ENCODE measurements around the gene MSL1. TPM values are rescaled to one million over a fixed set of nuclear protein-coding genes. Genes with fewer than 3 reads are reported as not detected.

Gene MSL1
- total RNA-seq, 2 experiments from 2014 or later: 62.7 to 66.7 TPM

DNA sequence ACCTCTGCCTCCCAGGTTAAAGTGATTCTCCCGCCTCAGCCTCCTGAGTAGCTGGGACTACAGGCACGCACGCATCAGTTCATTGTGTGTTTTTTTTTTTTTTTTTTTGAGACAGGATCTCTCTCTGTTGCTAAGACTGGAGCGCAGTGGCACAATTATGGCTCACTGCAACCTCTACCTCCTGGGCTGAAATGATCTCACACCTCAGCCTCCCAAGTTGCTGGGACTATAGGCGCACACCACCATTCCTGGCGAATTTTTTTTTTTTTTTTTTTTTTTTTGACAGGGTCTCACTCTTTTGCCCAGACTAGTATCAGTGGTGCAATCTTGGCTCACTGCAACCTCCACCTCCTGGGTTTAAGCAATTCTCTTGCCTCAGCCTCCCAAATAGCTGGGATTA is 37.7 kb downstream of the MSL1 start:
- H3K4me3 Mint-ChIP-seq: no peak overlapping the region
- no peaks in the 10 kb centered on the region for H3K27me3 Mint-ChIP-seq
- DNase-seq: no peak
- peaks cover 7% of the 10 kb centered on the region for H3K4me1 Mint-ChIP-seq
- H3K27ac Mint-ChIP-seq: peak overlapping the region; percentile 29
- no peaks in the 10 kb centered on the region for H3K9me3 Mint-ChIP-seq
- H3K36me3 Mint-ChIP-seq: peaks cover 21% of the 10 kb centered on the region

GRCh38 chr17:40167685-40168261 is 46.0 kb downstream of the MSL1 start:
- Mint-ChIP-seq H3K4me1 (no peaks in the 10 kb centered on the region), H3K27me3 (no peaks in the 10 kb centered on the region), H3K27ac (peak overlapping the region; percentile 30), H3K4me3 (no peak overlapping the region), H3K36me3 (peaks cover 15% of the 10 kb centered on the region), H3K9me3 (no peaks in the 10 kb centered on the region)
- no peak for DNase-seq

- Mint-ChIP-seq H3K4me3 (no peak overlapping the region), H3K27me3 (no peaks in the 10 kb centered on the region), H3K9me3 (no peaks in the 10 kb centered on the region), H3K4me1 (no peaks in the 10 kb centered on the region), H3K27ac (peak overlapping the region; percentile 43), H3K36me3 (peaks cover 15% of the 10 kb centered on the region)
- DNase-seq: no peak
These were observed 46.6 kb downstream of the MSL1 start for GRCh38 chr17:40168262-40168832.

- peaks cover 14% of the 10 kb centered on the region for H3K36me3 Mint-ChIP-seq
- no peak overlapping the region for H3K27ac Mint-ChIP-seq
These were observed 48.6 kb downstream of the MSL1 start for GRCh38 chr17:40170325-40170724.

DNA sequence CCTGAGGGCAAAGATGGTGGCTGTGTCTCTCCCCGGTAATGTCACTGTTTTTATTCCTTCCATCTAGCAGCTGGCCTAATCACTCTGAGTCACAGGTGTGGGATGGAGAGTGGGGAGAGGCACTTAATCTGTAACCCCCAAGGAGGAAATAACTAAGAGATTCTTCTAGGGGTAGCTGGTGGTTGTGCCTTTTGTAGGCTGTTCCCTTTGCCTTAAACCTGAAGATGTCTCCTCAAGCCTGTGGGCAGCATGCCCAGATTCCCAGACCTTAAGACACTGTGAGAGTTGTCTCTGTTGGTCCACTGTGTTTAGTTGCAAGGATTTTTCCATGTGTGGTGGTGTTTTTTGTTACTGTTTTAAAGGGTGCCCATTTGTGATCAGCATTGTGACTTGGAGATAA is 50.0 kb downstream of the MSL1 start:
- peaks cover 22% of the 10 kb centered on the region for H3K36me3 Mint-ChIP-seq
- no peak overlapping the region for H3K4me3 Mint-ChIP-seq
- no peak for DNase-seq
- H3K27me3 Mint-ChIP-seq: no peaks in the 10 kb centered on the region
- no peak overlapping the region for H3K27ac Mint-ChIP-seq
- peaks cover 5% of the 10 kb centered on the region for H3K4me1 Mint-ChIP-seq
- H3K9me3 Mint-ChIP-seq: no peaks in the 10 kb centered on the region

More at GRCh38 chr17:40170325-40170724, 48.6 kb downstream of the MSL1 start:
- Mint-ChIP-seq H3K9me3 (no peaks in the 10 kb centered on the region), H3K4me1 (no peaks in the 10 kb centered on the region), H3K27me3 (no peaks in the 10 kb centered on the region), H3K4me3 (no peak overlapping the region)
- DNase-seq: no peak

DNA sequence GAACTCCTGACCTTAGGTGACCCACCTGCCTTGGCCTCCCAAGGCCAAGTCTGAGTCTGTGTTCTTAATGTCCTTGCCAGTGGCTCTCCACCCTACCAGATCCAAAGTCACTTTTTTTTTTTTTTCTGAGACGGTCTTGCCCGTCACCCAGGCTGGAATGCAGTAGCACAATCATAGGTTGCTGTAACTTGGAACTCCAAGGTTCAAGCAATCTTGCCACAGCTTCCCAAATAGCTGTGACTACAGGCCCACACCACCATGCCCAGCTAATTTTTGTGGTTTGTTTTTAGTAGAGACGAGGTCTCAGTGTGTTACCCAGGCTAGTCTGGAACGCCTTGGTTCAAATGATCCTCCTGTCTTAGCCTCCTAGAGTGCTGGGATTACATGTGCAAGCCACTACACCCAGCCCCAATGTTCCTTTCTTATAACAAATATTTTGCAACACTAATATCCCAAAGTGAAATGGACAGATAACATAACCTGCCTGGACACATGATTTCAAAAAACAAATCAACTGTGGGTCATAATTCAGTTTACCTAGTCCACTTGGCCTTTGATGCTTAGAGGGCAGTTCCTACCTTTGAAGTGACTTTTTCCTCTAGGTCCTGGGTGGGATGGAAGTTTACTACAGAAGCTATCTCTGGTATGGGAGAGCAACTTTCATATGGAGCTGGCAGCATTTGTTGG is 51.5 kb downstream of the MSL1 start:
- H3K4me1 Mint-ChIP-seq: peaks cover 10% of the 10 kb centered on the region
- no peak for DNase-seq
- H3K27ac Mint-ChIP-seq: no peak overlapping the region
- H3K4me3 Mint-ChIP-seq: no peak overlapping the region
- H3K9me3 Mint-ChIP-seq: no peaks in the 10 kb centered on the region
- no peaks in the 10 kb centered on the region for H3K27me3 Mint-ChIP-seq
- H3K36me3 Mint-ChIP-seq: peaks cover 24% of the 10 kb centered on the region

DNA sequence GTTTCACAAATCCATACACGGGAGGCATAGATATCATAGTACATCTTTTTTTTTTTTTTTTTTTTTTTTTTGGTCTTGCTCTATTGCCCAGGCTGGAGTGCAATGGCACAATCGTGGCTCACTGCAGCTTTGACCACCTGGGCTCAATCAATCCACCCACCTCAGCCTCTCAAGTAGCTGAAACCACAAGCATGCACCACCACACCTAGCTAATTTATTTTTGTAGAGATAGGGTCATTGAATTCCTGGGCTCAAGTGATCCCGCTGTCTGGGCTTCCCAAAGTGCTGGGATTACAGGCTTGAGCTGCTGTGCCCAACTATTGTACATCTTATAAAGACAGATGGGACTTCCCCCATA is 52.0 kb downstream of the MSL1 start:
- H3K27ac Mint-ChIP-seq: no peak overlapping the region
- H3K4me1 Mint-ChIP-seq: peaks cover 10% of the 10 kb centered on the region
- peaks cover 4% of the 10 kb centered on the region for H3K27me3 Mint-ChIP-seq
- H3K4me3 Mint-ChIP-seq: no peak overlapping the region
- peaks cover 19% of the 10 kb centered on the region for H3K36me3 Mint-ChIP-seq
- no peaks in the 10 kb centered on the region for H3K9me3 Mint-ChIP-seq
- DNase-seq: no peak

DNA sequence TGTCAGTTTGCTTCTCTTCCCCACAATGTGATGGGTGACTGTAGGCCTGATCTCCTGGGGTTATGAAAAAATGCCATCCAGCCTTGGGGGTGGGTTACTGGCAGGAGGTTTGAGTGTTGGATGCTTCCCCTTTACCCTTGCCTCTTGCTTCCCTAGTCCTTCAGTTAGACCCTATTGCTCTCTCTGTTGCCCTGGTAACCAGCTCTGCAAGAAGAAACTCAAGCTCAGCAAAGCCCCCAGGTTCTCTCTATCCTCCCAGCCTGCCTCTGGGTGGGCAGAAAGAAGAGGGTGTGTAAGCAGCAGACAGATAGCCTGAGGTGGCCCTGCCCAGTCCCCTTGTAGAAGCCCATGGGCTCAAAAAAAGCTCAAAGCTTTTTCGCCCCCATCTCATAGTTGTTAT is 52.7 kb downstream of the MSL1 start:
- Mint-ChIP-seq H3K9me3 (no peaks in the 10 kb centered on the region), H3K4me1 (peaks cover 10% of the 10 kb centered on the region), H3K27ac (peak overlapping the region; percentile 2), H3K36me3 (peaks cover 17% of the 10 kb centered on the region), H3K4me3 (no peak overlapping the region), H3K27me3 (peaks cover 4% of the 10 kb centered on the region)
- no peak for DNase-seq

- Mint-ChIP-seq H3K36me3 (peaks cover 17% of the 10 kb centered on the region), H3K4me3 (no peak overlapping the region), H3K9me3 (no peaks in the 10 kb centered on the region), H3K27me3 (peaks cover 4% of the 10 kb centered on the region), H3K27ac (peak overlapping the region; percentile 74), H3K4me1 (peaks cover 10% of the 10 kb centered on the region)
- DNase-seq: no peak
These were observed 54.4 kb downstream of the MSL1 start for GRCh38 chr17:40175928-40176753.

- Mint-ChIP-seq H3K4me3 (peak overlapping the region; percentile 61), H3K27ac (peak overlapping the region; percentile 74)
These were observed 55.0 kb downstream of the MSL1 start for GRCh38 chr17:40176754-40177110.

GRCh38 chr17:40177275-40177874 is 55.6 kb downstream of the MSL1 start, which contains the start of gene RAPGEFL1:
Gene RAPGEFL1 (plus strand): TSS chr17:40177470. CDS start chr17:40177862, 392 bp downstream.
- peak within 1 kb of the TSS; percentile 74 for H3K27ac Mint-ChIP-seq
- peak within 1 kb of the TSS; percentile 61 for H3K4me3 Mint-ChIP-seq
- H3K9me3 Mint-ChIP-seq: no peaks in the 10 kb centered on the region
- H3K4me1 Mint-ChIP-seq: peaks cover 10% of the 10 kb centered on the region
- DNase-seq: peak; percentile 83
- peaks cover 17% of the 10 kb centered on the region for H3K36me3 Mint-ChIP-seq
- peaks cover 4% of the 10 kb centered on the region for H3K27me3 Mint-ChIP-seq

More at GRCh38 chr17:40176754-40177110, 55.0 kb downstream of the MSL1 start:
- DNase-seq: no peak
- Mint-ChIP-seq H3K27me3 (peaks cover 4% of the 10 kb centered on the region), H3K9me3 (no peaks in the 10 kb centered on the region), H3K36me3 (peaks cover 17% of the 10 kb centered on the region), H3K4me1 (peaks cover 10% of the 10 kb centered on the region)

DNA sequence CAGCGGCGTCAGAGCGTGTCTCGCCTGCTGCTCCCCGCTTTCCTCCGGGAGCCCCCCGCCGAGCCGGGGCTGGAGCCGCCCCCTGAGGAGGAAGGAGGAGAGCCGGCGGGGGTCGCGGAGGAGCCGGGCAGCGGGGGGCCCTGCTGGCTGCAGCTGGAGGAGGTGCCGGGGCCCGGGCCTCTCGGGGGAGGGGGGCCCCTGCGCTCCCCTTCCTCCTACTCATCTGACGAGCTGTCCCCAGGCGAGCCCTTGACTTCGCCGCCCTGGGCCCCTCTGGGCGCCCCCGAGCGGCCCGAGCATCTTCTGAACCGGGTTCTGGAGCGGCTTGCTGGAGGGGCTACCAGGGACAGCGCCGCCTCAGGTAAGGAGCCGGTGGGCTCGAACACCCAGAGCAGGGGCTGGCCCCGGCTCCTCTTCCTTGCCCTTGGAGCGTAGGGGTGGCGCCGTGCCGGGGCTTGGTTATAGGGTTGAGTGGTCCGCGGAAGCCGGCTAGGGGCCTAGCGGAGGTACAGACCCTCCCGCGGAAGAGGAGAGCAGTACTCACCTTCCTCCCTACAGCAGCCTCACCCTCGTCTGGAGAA is 56.3 kb downstream of the MSL1 start:
- peaks cover 4% of the 10 kb centered on the region for H3K27me3 Mint-ChIP-seq
- DNase-seq: no peak
- no peaks in the 10 kb centered on the region for H3K9me3 Mint-ChIP-seq
- H3K4me1 Mint-ChIP-seq: peaks cover 10% of the 10 kb centered on the region
- H3K36me3 Mint-ChIP-seq: peaks cover 17% of the 10 kb centered on the region
- H3K27ac Mint-ChIP-seq: no peak overlapping the region
- H3K4me3 Mint-ChIP-seq: no peak overlapping the region

GRCh38 chr17:40178660-40179059 is 56.9 kb downstream of the MSL1 start:
- Mint-ChIP-seq H3K36me3 (peaks cover 17% of the 10 kb centered on the region), H3K27me3 (peaks cover 4% of the 10 kb centered on the region), H3K9me3 (no peaks in the 10 kb centered on the region), H3K27ac (no peak overlapping the region), H3K4me3 (peak overlapping the region; percentile 37), H3K4me1 (peaks cover 10% of the 10 kb centered on the region)
- DNase-seq: no peak

GRCh38 chr17:40179923-40180659 is 58.3 kb downstream of the MSL1 start:
- H3K27ac Mint-ChIP-seq: no peak overlapping the region
- H3K9me3 Mint-ChIP-seq: no peaks in the 10 kb centered on the region
- peaks cover 4% of the 10 kb centered on the region for H3K27me3 Mint-ChIP-seq
- H3K4me1 Mint-ChIP-seq: peaks cover 10% of the 10 kb centered on the region
- no peak overlapping the region for H3K4me3 Mint-ChIP-seq
- DNase-seq: no peak
- peaks cover 14% of the 10 kb centered on the region for H3K36me3 Mint-ChIP-seq
